NCI-H226 (cell line): ENCODE results near the gene PRRG2.
"Not testable (repeated sequence)": the region's sequence is repeated elsewhere in the genome, so short reads cannot be mapped to it uniquely, and the experiment has no call there.

ENCODE experiments used
- DNase-seq: peaks from one replicate; pipeline ENCODE4 v3.0.0-alpha.2; 2015

The PRRG2 gene

DNA sequence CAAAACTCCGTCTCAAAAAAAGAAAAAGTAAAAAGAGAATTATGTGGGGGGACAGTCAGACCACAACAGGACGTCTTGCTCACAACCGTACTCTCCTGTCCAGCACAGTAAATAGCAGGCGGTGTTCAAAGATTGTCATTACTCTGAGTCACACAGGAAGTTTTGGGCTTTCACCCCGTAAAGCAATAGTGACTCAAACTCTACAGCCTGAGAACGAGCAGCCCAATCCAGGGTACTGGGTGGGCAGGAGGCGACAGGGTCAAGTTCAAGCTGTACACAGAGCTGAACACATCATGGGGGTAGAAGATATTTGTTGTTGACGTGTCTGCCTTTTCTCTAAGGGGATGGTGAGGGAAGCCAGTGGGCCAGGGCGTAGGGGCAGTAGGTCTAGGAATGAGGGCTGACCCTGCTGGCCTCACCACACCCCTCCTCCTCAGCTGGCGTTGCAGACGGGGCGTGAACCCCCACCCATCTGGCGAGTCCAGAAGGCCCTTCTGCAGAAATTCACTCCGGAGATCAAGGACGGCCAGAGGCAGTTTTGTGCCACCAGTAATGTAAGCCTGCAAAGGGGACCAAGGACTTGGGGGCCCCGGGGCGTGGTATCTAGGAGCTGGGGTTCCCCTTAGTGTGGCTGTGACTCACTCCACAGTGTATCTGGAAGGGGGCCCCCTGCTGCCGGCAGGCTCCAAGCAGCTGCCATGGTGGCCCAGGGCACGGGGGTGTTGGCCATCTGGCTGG lies 33.1 kb downstream of the PRRG2 start:
- no peak for DNase-seq

GRCh38 chr19:49615861-49616260 lies 34.7 kb downstream of the PRRG2 start:
- no peak for DNase-seq

- no peak for DNase-seq
These were observed 35.4 kb downstream of the PRRG2 start for GRCh38 chr19:49616532-49616931.

DNA sequence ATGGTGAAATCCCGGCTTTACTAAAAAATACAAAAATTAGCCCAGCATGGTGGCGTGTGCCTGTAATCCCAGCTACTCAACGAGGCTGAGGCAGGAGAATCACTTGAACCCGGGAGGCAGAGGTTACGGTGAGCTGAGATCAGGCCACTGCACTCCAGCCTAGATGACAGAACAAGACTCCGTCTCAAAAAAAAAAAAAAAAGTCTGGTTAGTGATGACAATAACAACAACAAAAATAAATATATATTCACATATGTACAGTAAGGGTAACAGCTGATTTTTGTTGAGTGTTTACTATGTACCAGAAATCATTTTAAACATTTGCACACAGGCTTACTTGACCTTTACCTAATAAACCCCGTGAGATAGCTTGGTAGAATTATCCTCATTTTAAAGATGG lies 35.8 kb downstream of the PRRG2 start:
- no peak for DNase-seq

GRCh38 chr19:49617860-49618259 lies 36.7 kb downstream of the PRRG2 start:
- not testable (repeated sequence) for DNase-seq

GRCh38 chr19:49624967-49625910 lies 44.1 kb downstream of the PRRG2 start:
- DNase-seq = no peak

- no peak for DNase-seq
These were observed 45.1 kb downstream of the PRRG2 start for GRCh38 chr19:49626226-49626625.

- no peak for DNase-seq
These were observed 48.5 kb downstream of the PRRG2 start for GRCh38 chr19:49629659-49630058.

- no peak for DNase-seq
These were observed 50.0 kb downstream of the PRRG2 start for GRCh38 chr19:49631014-49631588.

DNA sequence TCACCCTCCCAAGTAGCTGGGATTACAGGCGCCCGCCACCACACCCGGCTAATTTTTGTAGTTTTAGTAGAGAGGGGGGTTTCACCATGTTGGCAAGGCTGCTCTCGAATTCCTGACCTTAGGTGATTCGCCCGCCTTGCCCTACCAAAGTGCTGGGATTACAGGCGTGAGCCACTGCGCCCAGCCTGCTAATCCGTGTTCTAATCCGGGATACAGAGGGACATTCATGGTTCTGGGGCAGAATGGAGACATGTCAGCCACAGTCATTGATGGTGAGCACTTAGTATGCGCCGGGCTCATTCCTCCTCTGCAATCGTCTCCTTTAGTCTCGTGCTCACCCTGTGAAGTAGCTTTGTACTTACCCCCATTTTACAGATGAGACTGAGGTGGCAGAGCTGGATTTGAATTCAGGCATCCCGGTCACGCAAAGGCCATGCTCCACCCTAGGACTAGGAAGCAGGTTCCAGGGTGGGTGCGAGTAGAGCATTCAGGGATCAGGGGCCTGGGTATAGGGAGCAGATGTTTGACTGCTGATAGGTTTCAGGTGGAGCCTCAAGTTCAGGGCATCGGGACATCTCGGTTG lies 50.6 kb downstream of the PRRG2 start:
- DNase-seq = no peak

DNA sequence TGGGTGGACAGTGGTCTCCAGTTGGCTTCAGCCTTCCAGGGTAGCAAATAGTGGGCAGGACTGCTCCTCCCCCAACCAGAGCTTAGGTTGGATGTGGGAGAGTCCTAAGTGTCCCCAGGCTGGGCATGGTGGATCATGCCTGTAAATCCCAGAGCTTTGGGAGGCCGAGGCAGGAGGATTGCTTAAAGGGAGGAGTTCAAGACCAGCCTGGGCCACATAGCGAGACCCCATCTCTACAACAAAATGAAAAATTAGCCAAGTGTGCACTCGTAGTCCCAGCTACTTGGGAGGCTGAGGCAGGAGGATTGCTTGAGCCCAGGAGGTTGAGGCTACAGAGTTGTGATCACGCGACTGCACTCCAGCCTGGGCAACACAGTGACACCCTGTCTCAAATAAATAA lies 51.5 kb downstream of the PRRG2 start:
- no peak for DNase-seq

- DNase-seq = not testable (repeated sequence)
These were observed 52.2 kb downstream of the PRRG2 start for GRCh38 chr19:49633273-49633672.

DNA sequence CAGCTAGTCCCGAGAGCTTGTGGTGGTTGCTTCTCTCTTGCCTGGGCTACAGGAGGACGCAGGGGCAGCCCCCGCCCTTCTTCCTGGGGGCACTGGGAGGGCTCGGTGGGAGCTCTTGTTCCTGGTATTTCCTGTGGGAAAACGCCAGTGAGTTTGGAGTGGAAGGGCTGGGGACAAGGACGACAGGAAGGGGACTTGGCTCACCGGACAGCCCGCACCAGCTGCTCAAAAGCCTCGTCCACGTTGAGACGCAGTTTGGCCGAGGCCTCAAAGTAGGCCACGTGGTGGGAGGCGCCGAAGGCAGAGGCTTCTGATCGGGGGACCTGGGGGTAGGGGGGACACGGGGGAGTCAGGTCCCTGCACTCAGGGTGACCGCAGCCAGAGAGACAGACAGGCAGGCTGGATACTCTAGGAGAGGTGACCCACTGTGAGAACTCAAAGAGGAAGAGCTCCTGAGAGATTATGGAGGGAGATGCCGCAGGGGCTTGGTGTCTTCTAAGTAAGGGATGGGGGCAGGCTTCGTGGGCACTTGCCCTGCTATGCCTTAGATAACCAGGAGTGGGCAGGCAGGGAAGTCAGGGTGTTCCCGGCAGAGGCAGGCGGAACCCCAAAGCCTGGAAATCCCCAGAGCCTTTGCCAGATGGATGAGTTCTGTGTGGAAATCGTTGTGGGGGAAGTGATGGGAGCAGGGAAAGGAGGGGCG lies 54.6 kb downstream of the PRRG2 start:
- DNase-seq = peak; percentile 52

- no peak for DNase-seq
These were observed 55.3 kb downstream of the PRRG2 start for GRCh38 chr19:49636233-49636932.

- DNase-seq = peak; percentile 90
These were observed 57.0 kb downstream of the PRRG2 start for GRCh38 chr19:49637821-49638738.

DNA sequence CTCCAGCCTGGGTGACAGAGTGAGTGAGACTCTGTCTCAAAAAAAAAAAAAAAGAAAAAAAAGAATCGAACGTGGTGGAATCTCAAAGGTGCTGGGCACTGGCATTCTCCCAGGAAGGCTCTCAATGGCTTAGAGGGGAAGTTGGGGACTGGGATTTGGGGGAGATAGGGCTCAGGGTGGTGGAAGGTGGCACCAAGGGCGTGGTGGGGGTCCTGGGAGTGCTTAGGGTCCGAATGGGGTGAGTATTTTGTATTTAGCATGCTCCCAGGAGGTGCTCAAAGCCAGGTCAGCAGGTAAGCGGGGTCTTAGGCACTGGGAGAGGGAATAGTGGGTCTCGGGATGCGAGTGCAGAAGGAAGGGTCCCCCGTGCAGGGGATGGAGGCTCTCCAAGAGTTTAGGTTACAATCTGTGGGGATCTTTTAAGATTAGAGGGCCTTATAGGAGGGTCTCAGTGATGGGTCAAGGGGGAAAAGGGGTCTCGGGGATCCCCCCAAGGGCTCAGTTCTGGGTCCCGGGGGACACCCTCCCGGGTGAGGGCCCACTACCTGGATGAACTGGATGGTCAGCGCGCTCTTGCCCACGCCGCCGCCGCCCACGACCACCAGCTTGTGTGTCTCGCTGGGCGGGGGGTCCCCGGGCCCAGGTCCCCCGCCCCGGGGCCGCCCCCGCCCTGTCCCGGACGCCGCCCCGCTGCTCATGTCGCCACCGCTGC lies 58.4 kb downstream of the PRRG2 start:
- DNase-seq = no peak

DNA sequence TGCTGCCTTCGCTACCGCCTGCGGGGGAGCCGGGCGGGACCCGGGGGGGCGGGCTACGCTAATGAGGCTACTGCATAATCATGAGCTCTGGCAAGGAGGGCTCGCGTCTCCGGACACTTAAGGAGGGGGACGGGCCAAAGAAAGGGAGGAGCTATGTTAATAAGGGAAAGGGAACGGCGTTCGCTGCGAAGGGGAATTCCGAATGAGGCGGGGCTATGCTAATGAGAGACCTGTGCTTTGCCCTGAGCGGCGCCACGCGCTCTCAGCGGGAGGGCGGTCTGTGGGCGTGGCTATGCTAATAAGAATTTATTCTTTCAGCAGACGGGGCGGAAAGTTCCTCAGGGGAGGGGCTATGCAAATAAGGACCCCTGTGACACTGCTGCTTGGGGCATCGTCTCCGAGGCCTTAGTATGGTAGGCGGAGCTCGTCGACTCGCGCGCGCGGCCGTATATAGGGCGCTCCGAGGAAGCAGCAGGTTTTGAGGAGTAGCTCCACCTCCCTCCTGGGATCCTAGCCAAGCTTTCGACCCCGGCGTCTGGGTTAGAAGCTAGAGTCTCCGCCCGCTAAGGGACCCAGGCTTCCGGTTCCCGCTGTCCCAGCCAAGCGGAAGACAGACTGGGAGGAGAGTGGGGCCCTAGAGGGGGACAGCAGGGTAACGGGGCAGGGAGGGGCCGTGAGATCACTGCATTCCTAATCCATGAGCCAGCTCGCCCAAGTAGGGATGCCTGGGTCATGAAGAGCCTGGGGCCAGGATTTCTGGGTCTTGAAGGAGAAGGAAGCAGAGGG lies 59.2 kb downstream of the PRRG2 start, which contains the start of gene RRAS:
Gene RRAS (minus strand): TSS at position 31 of the 786 bp plus-strand sequence. CDS start 45 bp downstream, outside the sequence.
- peak; percentile 100 for DNase-seq
